HG03565 (cell line): Measurements from ENCODE around the gene ZNF639.

Experiments used
- ATAC-seq: cut with Tn5 transposase; IDR thresholded peaks from one replicate; pipeline ENCODE4 v1.9.1; 2021; ENCODE audit warnings: mild to moderate bottlenecking, moderate library complexity; ENCODE audit not compliant: unreplicated experiment

Gene ZNF639

DNA sequence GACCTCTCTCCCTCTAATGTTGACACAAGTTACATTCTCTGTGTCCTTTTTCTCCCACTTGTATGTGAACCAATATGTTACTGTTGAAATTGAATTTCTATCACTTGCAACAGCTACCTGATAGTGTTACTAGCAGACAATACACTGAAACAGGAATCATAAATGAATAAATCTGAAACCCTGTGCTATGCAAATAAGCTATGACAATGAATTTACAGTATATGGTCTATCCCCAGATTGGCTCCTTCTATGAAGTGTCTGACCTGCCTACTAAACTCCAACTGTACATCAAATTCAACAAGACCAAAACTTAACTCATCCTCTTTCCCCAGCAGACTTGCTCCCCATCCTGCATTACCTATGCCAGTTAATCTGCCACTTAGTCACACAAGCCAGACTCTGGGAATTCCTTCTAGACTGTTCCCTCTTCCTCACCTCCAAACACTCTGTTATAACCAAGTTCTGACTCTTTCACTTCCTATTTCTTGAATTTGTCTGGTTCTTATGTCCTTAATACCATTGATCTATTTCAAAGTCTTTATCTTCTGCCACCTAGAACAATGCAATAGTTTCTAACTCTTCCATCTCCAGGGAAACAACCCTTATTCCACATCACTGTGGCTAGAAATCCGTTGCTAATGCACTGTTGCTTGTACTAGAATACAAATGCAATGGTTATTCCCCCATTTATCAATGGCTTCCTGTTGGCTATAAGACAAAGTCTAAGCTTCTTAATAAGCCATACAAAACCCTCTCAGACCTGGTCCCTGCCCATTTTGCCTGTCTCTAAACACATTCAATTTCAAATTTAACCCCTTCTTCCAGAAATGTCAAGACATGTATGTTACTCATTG lies 13.4 kb upstream of the ZNF639 start:
- ATAC-seq: peak; percentile 95

DNA sequence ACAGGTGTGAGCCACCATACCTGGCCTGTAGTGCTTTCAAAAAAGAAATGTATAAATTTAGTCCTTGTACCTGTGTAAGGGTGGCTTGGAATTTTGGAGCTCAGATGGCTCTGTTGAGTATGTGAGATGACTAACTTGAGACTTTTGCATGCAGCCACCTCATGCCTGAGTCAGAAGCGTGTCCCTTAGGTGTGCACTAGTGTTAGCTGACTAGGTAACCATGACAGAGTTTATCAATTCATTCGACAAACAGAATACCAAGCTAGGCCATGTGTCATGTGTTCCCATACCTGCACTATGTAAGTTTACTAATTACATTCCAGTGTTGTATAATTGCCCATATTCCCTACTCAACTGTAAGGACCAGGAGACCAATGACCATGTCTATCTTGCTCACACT lies 4.0 kb upstream of the ZNF639 start:
- no peak for ATAC-seq

DNA sequence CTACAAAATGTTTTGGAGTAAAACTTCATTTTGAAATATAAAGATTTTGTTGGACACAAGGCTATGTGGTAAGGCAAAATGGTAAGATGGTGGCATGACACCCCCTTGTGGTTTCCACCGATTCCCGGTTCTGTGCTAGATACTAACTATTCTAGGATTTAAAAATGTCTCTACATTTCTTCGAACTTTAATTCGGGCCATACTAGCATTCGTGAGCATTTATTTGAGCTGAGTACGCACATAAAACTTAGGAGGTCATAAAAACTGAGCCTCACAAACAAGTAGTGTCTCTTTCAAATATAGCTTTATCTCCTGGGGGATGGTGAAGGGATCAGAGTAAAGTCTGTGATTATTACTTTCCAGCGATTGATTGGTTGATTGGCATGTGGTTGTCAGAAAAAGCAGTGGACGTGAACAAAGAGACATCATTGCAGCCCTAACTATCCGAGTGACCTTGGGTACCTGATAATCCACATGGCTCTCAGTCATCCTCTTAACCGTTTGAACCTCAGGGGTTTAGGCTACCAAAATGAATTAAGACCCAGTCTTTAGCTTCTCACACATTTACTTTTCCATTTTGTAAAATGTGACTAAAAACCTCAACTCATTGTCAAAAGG lies 1.1 kb upstream of the ZNF639 start:
- ATAC-seq: no peak

DNA sequence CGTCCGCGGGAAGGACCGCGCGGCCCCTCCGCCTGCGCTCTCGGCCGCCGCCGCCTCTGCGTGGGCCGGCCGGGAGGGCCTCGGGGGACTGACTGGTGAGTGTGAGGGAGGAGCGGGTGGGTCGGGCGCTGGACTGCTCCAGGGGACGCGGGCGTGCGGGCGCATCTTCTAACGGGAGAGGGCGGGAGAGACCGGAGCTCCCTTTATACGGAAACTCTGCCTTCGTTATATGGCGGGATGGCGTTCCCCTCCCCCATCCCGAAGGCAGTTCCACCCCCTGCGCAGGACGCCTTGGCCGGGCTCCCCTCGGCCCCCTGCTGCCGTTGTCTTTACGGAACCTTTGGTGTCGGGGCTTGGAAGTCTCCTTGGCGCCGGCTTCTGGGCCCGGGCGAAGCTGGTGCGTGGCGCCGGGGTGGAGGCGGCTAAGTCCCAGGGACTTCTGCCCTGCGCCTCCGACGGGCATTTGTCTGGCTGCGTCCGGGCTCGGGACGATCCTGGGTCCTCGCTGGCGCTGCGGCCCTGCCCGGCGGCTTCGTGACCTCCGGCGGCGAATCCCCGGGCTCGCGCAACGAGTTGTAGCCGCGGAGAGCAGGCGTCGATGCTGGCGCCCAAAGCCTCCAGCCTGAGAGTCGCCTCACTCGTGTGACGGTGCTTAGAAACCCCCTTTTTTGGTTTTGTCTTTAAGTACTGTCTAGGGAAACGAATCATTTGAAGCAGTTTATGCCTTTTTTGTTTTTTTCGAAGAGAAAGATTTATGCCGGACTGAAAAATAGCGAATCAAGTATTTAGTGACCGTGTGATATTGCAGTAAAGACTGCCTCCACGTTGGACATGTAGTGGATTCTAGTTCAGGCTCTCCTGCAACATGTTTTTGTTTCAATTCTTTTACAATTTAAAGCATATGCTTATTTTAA lies 623 bp downstream of the ZNF639 start:
- ATAC-seq: peak; percentile 20

DNA sequence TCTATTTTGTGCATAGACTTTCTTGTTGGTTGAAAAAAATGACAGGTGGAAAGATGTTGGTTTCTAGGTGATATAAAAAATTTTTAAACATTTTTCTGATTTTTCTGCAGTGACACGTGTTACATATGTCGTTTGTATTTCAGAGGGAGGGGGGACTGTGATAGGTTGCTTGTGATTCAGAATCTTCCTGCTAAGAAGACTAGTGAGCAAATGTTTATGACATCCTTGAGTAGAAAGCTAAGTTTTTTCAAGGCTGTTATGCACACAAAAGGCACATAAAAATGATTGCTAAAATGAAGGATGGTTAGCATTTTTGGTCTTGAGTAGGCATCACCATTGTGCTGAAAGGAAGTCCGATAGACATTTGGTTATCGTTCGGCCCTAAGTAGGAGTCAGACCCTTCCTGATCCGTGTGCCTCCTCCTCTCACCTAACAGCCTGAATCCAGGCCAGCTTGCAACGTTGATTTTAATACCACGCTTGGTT lies 1.5 kb downstream of the ZNF639 start:
- ATAC-seq: no peak

DNA sequence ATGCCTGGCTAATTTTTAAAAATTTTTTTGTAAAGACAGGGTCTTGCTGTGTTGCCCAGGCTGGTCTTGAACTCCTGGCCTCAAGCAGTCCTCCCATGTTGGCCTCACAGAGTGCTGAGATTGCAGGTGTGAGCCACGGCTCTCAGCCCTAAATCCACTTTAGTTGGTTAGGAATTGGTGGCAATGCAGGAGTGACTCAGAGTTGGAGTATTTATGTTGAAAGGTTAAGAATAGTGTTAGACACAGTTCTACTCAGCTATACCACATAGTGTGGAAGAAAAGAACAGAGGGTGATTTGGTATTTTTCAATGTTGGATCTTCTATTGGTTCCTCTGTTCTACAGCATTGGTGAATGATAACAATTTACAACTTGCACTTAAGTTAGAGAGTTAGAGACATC lies 7.6 kb downstream of the ZNF639 start:
- no peak for ATAC-seq

DNA sequence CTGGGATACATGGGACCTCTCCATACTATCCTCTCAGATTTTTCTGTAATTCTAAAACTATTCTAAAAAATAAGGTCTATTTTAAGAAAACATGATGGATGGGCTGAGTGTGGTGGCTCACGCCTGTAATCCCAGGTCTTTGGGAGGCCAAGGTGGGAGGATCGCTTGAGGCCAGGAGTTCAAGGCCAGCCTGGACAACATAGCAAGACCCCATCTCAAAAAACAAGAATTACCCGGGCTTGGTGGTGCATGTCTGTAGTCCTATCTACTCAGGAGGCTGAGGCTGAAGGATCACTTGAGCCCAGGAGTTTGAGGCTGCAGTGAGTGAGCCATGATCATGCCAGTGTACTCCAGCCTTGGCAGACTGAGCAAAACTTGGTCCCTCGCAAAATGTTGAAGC lies 9.4 kb downstream of the ZNF639 start:
- no peak for ATAC-seq

DNA sequence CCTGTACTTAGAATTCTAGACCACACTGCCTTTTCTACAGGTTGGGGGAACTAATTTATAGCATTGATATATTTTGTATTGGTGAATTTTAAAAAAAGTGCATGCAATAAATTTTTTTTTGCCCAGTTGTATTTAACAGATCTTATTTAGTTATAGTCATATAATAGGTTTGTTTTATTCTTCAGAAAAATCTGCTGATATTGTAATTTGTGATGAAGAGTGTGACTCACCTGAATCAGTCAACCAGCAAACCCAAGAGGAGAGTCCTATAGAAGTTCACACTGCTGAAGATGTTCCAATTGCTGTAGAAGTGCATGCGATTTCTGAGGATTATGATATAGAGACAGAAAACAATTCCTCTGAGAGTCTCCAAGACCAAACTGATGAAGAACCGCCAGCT lies 10.3 kb downstream of the ZNF639 start:
- no peak for ATAC-seq

DNA sequence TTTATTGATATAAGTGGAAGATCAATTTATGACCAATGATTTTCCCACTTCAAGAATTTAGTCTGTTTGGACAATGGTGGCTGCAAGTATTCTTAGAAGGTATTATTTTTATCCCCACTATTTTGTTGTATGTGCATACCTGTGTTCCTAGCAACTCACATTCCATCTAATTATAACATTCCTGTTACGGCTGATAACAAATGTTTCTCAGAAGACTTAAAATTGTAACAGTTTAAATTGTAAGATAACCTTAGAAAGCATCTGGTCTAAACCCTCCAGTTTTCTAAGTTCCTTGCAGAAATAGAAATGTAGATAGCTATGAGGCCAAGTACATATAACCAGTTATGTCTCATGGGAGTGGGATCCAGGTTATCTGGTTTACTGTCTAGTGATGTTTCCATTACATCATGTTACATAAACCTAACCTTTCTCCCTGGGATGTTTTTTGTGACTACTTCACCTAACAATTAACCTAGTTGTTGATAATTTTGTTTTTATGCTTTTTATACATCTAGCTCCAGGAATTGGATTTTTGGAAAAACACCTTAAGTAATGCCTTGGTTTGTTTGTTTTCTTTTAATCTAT lies 13.6 kb downstream of the ZNF639 start:
- ATAC-seq: no peak

DNA sequence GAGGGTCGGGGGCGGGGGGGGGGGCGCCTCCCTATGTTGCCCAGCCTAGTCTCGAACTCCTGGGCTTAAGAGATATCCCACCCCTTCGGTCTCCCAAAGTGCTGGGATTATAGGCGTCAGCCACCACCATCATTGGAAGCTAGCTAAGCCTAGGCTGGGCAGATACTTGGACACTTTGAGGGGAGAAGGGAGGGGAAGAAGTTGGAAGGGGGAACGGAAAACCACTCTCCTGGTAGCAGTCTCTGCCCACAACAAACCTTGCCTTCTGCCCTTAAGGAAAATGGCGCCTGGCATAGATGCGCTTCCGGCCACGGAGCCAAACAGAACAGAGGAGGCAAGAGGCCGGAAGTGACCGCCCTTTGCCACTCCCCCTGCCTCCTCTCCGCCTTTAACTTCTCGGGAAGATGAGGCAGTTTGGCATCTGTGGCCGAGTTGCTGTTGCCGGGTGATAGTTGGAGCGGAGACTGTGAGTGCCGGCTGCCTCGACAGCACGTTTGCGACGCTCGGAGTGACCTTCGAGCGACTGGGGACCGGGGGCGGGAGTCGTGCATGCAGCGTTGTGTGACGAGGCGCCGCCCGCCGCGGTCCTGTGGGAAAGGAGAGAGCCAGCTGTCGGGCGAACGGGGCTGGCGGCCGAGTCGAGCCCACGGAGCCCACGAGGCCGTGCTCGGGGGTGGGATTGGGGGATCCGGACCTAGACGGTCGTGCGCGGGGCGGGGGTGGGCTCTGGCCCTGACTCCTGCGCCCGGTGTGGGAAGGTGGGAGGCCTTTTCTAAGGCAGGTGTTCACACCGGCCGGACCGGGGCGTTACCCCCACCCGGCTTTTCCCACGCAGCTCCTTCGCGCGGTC lies 24.7 kb downstream of the ZNF639 start, which contains the start of gene MFN1:
MFN1 (plus strand) TSS at position 365 of the 850 bp plus-strand sequence. CDS start 1,143 bp downstream, outside the sequence.
- ATAC-seq: peak; percentile 85

DNA sequence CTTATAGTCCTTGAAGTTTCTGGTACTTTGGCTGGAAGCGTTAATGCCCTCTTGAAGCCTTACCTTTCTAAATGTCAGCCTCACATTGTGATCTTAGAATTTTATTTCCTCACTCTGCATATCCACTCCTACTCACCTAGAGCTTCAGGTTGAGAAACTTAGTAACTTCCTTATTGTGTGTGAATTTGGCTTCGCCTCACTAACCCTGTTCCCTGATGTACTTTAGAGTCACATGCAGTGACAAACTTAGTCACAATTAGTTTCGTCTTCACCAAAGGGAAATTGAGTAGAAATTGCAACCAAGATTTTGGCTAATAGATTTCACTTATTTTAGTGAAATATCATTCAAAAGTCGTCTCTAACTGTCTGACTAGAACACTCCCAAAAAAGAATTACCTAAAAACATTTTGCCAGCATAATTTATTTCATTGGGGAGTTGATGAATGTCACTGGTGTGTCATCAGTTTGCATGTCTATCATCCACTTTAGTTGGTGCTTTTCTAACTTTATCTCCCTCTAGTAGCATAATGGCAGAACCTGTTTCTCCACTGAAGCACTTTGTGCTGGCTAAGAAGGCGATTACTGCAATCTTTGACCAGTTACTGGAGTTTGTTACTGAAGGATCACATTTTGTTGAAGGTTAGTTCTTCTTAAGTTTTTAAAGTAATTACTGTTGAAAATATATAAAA lies 25.6 kb downstream of the ZNF639 start:
- peak; percentile 82 for ATAC-seq

DNA sequence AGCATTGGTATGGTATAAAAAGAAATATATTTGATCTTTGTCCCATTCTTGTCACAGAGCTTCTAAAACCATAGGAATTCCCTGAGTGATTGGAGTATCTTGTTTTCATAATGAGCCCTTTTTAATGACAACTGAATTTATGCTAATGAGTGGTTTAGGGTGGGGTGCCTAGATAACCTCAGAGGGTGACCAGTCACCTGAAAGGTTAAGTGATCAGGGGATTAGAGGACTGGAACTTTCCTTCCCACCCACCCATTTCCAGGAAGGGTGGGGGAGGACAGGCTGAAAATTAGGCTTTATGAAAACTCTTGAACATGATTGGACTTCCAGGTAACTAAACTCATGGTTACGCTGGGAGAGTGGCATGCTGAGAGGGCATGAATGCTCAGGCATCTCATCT lies 33.2 kb downstream of the ZNF639 start:
- ATAC-seq: no peak

DNA sequence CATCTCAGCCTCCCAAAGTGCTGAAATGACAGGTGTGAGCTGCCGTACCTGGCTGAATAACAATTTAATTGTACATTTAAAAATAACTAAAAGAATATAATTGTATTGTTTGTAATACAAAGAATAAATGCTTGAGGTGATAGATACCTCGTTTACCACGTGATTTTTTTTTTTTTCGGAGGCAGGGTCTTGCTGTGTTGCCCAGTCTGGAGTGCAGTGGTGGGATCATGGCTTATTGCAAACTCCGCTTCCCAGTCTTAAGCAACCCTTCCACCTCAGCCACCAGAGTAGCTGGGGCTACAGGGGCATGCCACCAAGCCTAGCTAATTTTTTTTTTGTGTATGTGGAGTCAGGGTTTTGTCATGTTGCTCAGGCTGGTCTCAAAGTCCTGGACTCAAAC lies 40.5 kb downstream of the ZNF639 start:
- ATAC-seq: no peak

DNA sequence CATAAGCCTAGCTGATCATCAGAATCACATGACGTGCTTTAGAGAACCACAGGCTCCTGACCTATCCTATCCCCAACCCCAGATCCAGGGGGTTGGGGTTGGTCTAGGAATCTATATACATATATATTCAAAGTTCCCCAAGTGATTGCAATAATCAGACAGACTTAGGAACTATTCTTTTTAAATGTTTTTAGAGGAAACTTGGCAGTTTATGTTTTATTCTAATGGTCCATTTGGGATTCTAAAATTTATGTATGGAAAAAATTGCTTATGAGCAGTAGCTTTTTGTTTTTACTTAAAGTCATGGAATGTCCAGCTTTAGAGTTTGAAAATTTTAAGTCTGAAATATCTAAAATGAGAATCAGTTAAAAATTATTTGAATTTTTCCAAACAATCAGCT lies 46.8 kb downstream of the ZNF639 start:
- ATAC-seq: no peak

DNA sequence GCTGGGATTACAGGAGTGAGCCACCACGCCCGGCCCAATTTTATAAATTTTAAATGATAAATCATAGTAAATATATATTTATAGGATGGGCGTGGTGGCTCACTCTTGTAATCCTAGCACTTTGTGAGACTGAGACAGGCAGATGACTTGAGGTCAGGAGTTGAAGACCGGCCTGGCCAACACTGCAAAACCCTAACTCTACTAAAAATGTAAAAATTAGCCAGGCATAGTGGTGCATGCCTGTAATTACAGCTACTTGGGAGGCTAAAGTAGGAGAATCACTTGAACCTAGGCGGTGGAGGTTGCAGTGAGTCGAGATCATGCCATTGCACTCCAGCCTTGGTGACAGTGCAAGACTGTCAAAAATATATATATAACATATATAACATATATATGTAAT lies 51.1 kb downstream of the ZNF639 start:
- no peak for ATAC-seq

DNA sequence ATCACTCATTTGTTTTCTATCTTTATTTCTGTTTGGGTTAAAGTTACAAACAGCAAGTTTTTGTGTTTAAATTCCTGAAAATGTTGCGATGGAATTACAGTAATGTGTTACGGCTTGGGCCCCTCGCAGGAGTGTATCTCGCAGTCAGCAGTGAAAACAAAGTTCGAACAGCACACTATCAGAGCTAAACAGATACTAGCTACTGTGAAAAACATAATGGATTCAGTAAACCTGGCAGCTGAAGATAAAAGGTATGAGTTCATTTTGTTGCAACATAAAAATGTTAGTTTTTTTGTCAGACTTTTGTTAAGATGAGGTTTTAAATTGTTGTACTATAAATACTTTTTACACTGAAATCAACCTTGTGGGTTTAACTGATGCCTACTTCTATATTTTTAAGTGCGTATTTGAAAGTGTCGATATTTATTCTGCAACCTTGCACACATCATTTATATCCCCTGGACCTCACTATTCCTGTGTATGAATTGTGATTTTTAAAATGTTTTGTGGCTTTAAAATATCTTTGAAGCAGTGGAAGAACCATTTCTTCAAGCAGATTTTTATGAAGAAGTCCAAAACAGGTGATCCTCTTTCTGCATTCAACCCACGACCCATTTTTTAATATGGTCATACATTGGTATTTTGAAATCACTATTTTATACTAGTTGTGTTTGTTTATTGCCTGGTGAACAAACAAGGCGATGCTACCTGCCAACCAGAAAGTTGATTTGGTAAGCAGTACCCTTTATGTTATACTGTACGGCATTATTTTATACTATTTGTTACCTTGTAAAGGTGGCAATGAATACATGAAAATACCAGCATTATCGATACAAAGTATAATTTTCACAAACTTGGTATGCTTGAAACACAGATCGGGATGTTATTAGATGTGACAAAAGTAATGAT lies 52.5 kb downstream of the ZNF639 start:
- no peak for ATAC-seq

DNA sequence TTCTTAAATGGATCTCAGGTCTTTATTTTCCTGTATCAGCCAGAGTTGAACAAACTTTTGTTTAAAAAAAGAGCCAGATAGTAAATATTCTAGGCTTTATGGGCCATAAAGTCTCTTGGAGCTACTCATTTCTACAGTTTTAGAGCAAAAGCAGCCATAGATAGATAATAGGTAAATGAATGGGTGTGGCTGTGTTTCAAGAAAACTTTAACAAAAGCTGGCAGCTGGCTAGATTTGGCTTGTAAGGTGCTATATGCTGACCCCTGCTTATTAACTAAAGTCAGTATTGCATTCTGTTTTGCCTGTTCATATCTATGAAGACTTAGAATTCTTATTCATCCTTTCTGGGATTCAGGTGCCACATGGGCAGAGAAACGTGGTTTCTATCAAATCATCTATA lies 53.6 kb downstream of the ZNF639 start:
- ATAC-seq: no peak
